ENCODE results near the gene CDK2.

Gene CDK2

GRCh38 chr12:56007564-56008559 is 41.2 kb downstream of the CDK2 start:
- FAIRE-seq (no peak), DNase-seq (ENCODE audit: insufficient read length, low spot score) (peak; percentile 65)

DNA sequence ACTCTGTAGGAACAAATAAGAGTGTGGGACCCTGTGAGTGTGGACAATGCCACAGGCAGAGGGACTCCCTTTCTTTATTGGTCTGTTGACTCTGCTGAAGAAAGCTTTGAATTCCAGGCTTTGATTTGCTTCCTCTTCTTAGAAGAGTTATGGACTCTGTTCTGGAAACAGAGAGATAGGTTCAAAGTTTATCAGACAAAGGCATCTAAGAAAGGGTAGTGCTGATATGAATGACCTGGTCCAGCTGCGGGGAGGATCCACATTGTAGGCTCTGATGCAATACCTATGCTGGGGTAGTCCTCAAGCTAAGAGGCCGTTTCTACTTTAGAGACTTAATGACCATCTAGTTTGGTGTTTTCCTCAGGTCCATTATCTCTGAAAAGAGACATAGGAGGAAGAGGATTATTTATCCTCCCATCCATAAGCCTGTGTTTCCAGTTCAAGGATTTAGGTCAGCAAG is 43.5 kb downstream of the CDK2 start:
- no peak for DNase-seq (ENCODE audit: insufficient read length, low spot score)
- no peak for FAIRE-seq

- FAIRE-seq (no peak), DNase-seq (ENCODE audit: insufficient read length, low spot score) (no peak)
These were observed 45.0 kb downstream of the CDK2 start for GRCh38 chr12:56011509-56012090.

- FAIRE-seq: no peak
- no peak for DNase-seq (ENCODE audit: insufficient read length, low spot score)
These were observed 46.9 kb downstream of the CDK2 start for GRCh38 chr12:56013482-56013881.

DNA sequence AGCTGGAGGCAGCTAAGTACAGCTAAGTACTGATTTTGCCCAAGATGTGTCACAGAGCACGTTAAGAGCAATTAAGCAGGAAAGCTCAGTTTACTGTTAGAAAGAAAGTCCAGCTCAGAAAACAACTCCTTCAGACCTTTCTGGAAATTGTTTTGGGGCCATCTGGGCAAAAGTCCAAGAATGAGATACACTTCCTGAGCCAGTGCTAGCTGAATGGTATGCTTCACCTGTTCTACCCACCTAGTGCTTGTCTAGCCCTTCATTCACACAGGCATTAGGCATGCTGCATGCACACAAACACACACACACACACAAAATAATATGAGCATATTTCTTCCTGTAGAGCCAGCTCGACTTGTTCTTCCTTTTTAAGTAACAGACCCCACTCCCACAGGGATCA is 47.6 kb downstream of the CDK2 start:
- FAIRE-seq (no peak), DNase-seq (ENCODE audit: insufficient read length, low spot score) (no peak)

- FAIRE-seq (no peak), DNase-seq (ENCODE audit: insufficient read length, low spot score) (no peak)
These were observed 50.6 kb downstream of the CDK2 start for GRCh38 chr12:56017181-56017580.

DNA sequence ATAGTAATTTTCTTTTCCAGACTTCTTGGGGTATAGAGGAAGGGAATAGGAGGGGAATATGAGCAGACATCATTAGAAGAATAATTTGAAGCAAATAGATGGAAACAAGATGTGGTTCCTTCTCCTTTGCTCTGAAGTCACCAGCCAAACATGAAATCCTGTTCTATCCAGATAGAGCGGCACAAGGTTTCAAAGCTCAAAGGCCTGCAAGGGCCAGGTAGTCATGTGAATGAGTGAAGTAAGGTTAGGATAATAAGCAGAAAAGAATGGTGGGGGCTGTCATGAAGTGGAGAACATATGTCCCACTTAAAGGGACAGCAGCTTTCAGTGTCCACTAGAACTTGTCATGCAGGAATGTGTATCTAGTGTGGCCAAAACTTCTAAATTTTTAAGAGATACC is 51.7 kb downstream of the CDK2 start:
- FAIRE-seq (no peak), DNase-seq (ENCODE audit: insufficient read length, low spot score) (no peak)

DNA sequence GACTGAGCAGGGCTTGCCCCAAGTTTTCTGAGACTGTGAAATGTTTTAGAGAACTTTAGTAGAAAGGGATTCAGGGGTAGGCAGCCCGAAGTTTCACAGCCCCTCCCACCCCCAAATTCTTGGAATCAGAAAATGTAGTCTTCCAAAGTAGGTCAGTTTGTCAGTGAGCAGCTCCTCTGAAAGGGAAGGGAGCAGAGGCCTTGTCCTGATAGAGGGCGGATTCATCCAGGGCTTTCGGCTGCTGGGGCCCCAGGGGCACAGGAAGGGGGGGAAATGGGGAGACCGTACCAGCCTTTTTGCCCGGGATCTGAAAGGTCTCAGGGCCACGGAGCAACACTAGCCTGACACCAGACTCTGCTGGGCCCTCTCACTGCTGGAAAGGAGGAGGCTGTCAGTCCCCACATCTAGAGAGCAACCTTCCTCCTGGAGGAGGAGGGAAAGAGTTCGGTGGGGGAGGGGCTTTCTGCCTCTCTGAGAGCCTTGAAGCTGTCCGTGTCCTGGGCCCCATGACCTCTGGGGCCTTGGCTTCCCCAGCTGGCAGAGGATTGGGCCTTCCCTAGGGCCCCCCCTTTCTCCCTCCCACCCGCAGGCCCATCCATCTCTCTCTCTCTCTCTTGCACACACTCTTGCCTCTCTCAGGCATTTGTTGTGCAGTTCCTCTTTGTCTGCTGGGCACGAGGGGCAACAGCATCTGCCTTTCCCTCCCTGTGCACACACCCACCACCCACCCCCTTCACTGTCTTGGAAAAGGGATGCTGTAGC is 54.0 kb downstream of the CDK2 start, which contains the start of gene IKZF4:
Gene IKZF4 (plus strand): TSS at position 621 of the 762 bp plus-strand sequence. CDS start 451 bp downstream, outside the sequence.
- FAIRE-seq (no peak), DNase-seq (ENCODE audit: insufficient read length, low spot score) (no peak)

DNA sequence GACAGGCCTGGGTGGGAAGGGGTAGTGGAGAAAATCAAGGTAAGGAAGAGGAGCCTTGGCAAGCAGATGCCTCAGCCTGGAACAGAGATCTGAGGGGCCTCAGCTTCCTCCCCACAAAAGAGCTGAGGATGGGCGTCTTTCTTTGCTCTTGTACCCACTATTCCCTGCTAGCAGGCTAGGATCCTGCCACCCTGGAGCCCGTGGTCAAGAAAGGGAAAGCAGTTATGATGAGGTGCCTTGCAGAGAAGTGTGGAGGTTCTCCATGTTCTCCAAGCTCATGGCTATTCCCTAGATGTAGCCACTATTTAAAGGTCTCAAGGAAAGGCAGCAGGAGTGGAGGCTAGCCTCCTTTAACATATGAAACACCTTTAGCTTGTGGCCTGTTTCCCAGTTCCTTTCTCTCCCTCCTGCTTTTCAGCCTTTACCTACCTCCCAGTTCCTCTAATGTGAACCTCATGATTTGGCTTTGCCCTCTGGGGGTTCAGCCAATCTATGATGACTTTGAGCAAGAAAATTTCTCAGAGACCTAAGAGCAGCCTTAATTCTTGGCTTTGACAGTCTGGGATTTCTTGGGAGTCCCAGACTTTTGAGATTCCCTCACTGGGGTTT is 55.4 kb downstream of the CDK2 start:
- no peak for FAIRE-seq

More for the DNA sequence above, 55.4 kb downstream of the CDK2 start:
- no peak for DNase-seq (ENCODE audit: insufficient read length, low spot score)
